HEK293 (cell line): ENCODE results near the gene ZCCHC17.
A peak's percentile ranks its signal among the peaks of the same experiment; 100 is the strongest.

Experiments used
- CTCF ChIA-PET: fragments of 350-600 bp; formaldehyde crosslinking; extraction: SDS; loops from one replicate; lab custom pipeline; 2021; ENCODE audit warnings: antibody characterized with exemption; lab: Yijun Ruan, JAX
- POLR2A ChIA-PET: fragments of 300-600 bp; formaldehyde crosslinking; extraction: SDS; loops from one replicate; lab custom pipeline; 2020; ENCODE audit warnings: antibody characterized with exemption, inconsistent platforms; lab: Yijun Ruan, JAX
- H3K27ac ChIP-seq: fragments of 200-500 bp; sonication (Bioruptor generic); 2 replicates; pipeline ENCODE4 v1.5.1; 2014; ENCODE audit warnings: low read depth, low read length, control low read depth, inconsistent platforms; ENCODE audit errors: extremely low read depth
- H3K36me3 ChIP-seq, 2 experiments: fragments of 200-500 bp in 1 of 2; sonication (Bioruptor generic) in 1 of 2; 1 replicate in 1 of 2; 2 replicates in 1 of 2; pipeline ENCODE4 v1.5.1; 2014 to 2017; ENCODE audit warnings: inconsistent platforms in 2 of 2, low read length in 2 of 2; ENCODE audit not compliant: control insufficient read depth in 2 of 2, insufficient read depth in 1 of 2
- H3K4me1 ChIP-seq: fragments of 200-500 bp; sonication (Bioruptor generic); 2 replicates; pipeline ENCODE4 v1.5.1; 2014; ENCODE audit warnings: mild to moderate bottlenecking, low read length, inconsistent platforms; ENCODE audit not compliant: control insufficient read depth, insufficient read depth
- H3K4me3 ChIP-seq: 2 replicates; pipeline ENCODE4 v1.5.1; 2011; ENCODE audit warnings: low read depth, mild to moderate bottlenecking, control low read depth, low read length, moderate library complexity
- H3K9me3 ChIP-seq: fragments of 200-500 bp; sonication (Bioruptor generic); 2 replicates; pipeline ENCODE4 v1.5.1; 2014; ENCODE audit warnings: low read depth, low read length, inconsistent platforms; ENCODE audit not compliant: control insufficient read depth, insufficient read depth
- EGR2 ChIP-seq: fragments of 450-650 bp; formaldehyde crosslinking; IDR thresholded peaks from 2 replicates; pipeline ENCODE4 v1.5.1; 2016; ENCODE audit warnings: low read depth, missing biosample characterization, missing genetic modification characterization
- IKZF3 ChIP-seq: fragments of 450-650 bp; IDR thresholded peaks from 2 replicates; pipeline ENCODE4 v1.5.0; 2018; ENCODE audit warnings: missing biosample characterization, mild to moderate bottlenecking, missing genetic modification characterization, moderate library complexity
- KLF1 ChIP-seq: fragments of 450-650 bp; formaldehyde crosslinking; IDR thresholded peaks from 2 replicates; pipeline ENCODE4 v1.5.1; 2016; ENCODE audit warnings: missing biosample characterization, missing genetic modification characterization
- KLF7 ChIP-seq: fragments of 450-650 bp; formaldehyde crosslinking; IDR thresholded peaks from 2 replicates; pipeline ENCODE4 v1.5.1; 2016; ENCODE audit warnings: missing biosample characterization, missing genetic modification characterization, borderline replicate concordance
- MZF1 ChIP-seq: fragments of 450-650 bp; formaldehyde crosslinking; IDR thresholded peaks from 2 replicates; pipeline ENCODE4 v1.5.1; 2017; ENCODE audit warnings: missing biosample characterization, missing genetic modification characterization, borderline replicate concordance
- PATZ1 ChIP-seq: fragments of 450-650 bp; formaldehyde crosslinking; IDR thresholded peaks from 2 replicates; pipeline ENCODE4 v1.5.1; 2016; ENCODE audit warnings: missing biosample characterization, missing genetic modification characterization
- PRDM1 ChIP-seq: fragments of 450-650 bp; formaldehyde crosslinking; IDR thresholded peaks from 2 replicates; pipeline ENCODE4; 2016; ENCODE audit warnings: missing biosample characterization, missing genetic modification characterization
- REPIN1 ChIP-seq: fragments of 450-650 bp; formaldehyde crosslinking; IDR thresholded peaks from 2 replicates; pipeline ENCODE4 v1.5.1; 2017; ENCODE audit warnings: missing biosample characterization, missing genetic modification characterization, low read depth
- SP2 ChIP-seq: fragments of 450-650 bp; formaldehyde crosslinking; IDR thresholded peaks from 2 replicates; pipeline ENCODE4 v1.5.1; 2016; ENCODE audit warnings: missing biosample characterization, missing genetic modification characterization
- SP7 ChIP-seq: fragments of 450-650 bp; formaldehyde crosslinking; IDR thresholded peaks from 2 replicates; pipeline ENCODE4 v1.5.1; 2016; ENCODE audit warnings: missing biosample characterization, missing genetic modification characterization
- TRIM28 ChIP-seq: IDR thresholded peaks from 2 replicates; pipeline ENCODE4 v1.6.1; 2011; ENCODE audit warnings: low read length, control low read depth, borderline replicate concordance
- YY2 ChIP-seq: fragments of 450-650 bp; formaldehyde crosslinking; IDR thresholded peaks from 2 replicates; pipeline ENCODE4 v1.5.1; 2016; ENCODE audit warnings: missing biosample characterization, missing genetic modification characterization
- ZFP41 ChIP-seq: fragments of 450-650 bp; formaldehyde crosslinking; IDR thresholded peaks from 2 replicates; pipeline ENCODE4 v1.5.1; 2016; ENCODE audit warnings: missing biosample characterization, missing genetic modification characterization, borderline replicate concordance
- ZIC2 ChIP-seq: fragments of 450-650 bp; formaldehyde crosslinking; IDR thresholded peaks from 2 replicates; pipeline ENCODE4 v1.5.1; 2016; ENCODE audit warnings: missing biosample characterization, missing genetic modification characterization
- ZNF16 ChIP-seq: fragments of 450-650 bp; formaldehyde crosslinking; IDR thresholded peaks from 2 replicates; pipeline ENCODE4 v1.5.1; 2016; ENCODE audit warnings: low read depth, missing biosample characterization, missing genetic modification characterization
- ZNF280D ChIP-seq: fragments of 450-650 bp; formaldehyde crosslinking; IDR thresholded peaks from 2 replicates; pipeline ENCODE4 v1.5.1; 2016; ENCODE audit warnings: missing biosample characterization, missing genetic modification characterization
- ZNF292 ChIP-seq: fragments of 450-650 bp; formaldehyde crosslinking; IDR thresholded peaks from 2 replicates; pipeline ENCODE4 v1.5.1; 2016; ENCODE audit warnings: low read depth, missing biosample characterization, missing genetic modification characterization, borderline replicate concordance
- ZNF350 ChIP-seq: fragments of 450-650 bp; formaldehyde crosslinking; IDR thresholded peaks from 2 replicates; pipeline ENCODE4 v1.5.0; 2017; ENCODE audit warnings: missing biosample characterization, mild to moderate bottlenecking, missing genetic modification characterization
- ZNF391 ChIP-seq: fragments of 450-650 bp; formaldehyde crosslinking; IDR thresholded peaks from 2 replicates; pipeline ENCODE4 v1.5.1; 2016; ENCODE audit warnings: low read depth, missing biosample characterization, missing genetic modification characterization, borderline replicate concordance
- ZNF510 ChIP-seq: fragments of 450-650 bp; formaldehyde crosslinking; IDR thresholded peaks from 2 replicates; pipeline ENCODE4 v1.5.1; 2018; ENCODE audit warnings: mild to moderate bottlenecking, missing genetic modification characterization, missing biosample characterization; ENCODE audit not compliant: insufficient replicate concordance
- ZNF521 ChIP-seq: fragments of 450-650 bp; formaldehyde crosslinking; IDR thresholded peaks from 2 replicates; pipeline ENCODE4 v1.5.1; 2017; ENCODE audit warnings: missing biosample characterization, mild to moderate bottlenecking, missing genetic modification characterization
- ZNF600 ChIP-seq: fragments of 450-650 bp; formaldehyde crosslinking; IDR thresholded peaks from 2 replicates; pipeline ENCODE4 v1.5.1; 2016; ENCODE audit warnings: missing biosample characterization, missing genetic modification characterization
- TF ChIP-seq, protein P1 (sequence below): fragments of 450-650 bp; IDR thresholded peaks from 2 replicates; pipeline ENCODE4 v1.5.1; 2018; ENCODE audit warnings: missing biosample characterization, missing genetic modification characterization
- TF ChIP-seq, protein P2 (sequence below): fragments of 450-650 bp; formaldehyde crosslinking; IDR thresholded peaks from 2 replicates; pipeline ENCODE4 v1.5.1; 2016; ENCODE audit warnings: missing biosample characterization, missing genetic modification characterization

ZCCHC17 gene, protein sequence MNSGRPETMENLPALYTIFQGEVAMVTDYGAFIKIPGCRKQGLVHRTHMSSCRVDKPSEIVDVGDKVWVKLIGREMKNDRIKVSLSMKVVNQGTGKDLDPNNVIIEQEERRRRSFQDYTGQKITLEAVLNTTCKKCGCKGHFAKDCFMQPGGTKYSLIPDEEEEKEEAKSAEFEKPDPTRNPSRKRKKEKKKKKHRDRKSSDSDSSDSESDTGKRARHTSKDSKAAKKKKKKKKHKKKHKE

DNA sequence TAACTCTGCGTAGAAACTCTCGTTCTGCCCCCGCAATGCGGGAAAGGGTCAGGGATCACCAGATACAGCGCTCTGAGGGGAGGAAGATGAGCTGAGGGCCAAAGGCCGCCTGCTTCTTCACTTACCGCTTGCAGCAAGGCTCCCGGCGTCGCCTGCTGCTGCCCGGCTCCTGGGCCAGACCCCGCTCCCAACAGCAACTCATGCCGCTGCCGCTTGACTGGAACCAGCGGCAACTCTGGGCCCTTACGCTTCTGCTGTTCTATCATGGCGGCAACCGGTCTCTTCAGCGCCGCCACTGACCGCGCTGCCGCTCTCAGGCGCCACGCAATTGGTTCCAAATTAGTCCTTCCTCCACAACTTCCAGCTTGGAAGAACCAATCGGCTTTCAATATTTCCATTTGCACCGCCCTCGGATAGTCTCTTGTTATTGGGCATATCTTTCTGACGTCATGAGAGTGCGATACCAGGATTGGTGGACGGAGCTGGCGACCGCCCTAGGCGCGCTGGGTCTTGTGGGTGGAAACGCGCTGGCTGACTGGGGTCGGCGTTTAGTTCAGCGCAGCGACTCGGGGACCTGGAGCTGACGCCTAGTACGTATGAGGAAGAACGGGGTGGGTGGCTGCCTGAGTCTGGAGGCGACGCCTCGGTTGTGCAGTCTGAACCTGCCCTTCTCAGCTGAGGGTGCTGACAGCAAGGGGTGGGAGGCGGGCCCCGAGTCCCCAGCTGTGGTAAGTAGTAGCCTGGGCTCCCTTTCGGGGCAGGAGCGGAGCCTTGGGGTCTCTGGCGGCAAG lies at the start of gene ZCCHC17, which contains the start of gene SNRNP40:
Gene ZCCHC17 (plus strand): TSS at position 547 of the 791 bp plus-strand sequence. CDS start 13,067 bp downstream, outside the sequence.
Gene SNRNP40 (minus strand): TSS at position 303 of the 791 bp plus-strand sequence. CDS start 37 bp downstream, at position 266.
- H3K36me3 ChIP-seq = peaks cover 18 to 42% of the 10 kb centered on the region in 2 experiments
- CTCF ChIA-PET = interaction anchor here (0.5 to 2.5 kb wide), 5 partner anchors 12 to 115 kb away, joined by 3 to 20 read pairs (median 4); no protein-coding TSS in a partner anchor
- peaks cover 8% of the 10 kb centered on the region; the same call in 1 of the 2 replicates for H3K4me1 ChIP-seq
- peak within 1 kb of the TSS; percentile 40; the same call in 1 of the 2 replicates for H3K27ac ChIP-seq
- H3K9me3 ChIP-seq = no peaks in the 10 kb centered on the region
- POLR2A ChIA-PET = interaction anchor here (0.5 to 2.2 kb wide), 38 partner anchors 9 to 348 kb away, joined by 3 to 39 read pairs (median 4); partner anchors contain the start of genes FABP3 and PEF1
- peak within 1 kb of the TSS; percentile 86 for H3K4me3 ChIP-seq
- TF ChIP-seq EGR2 (tag by site-specific recombination) = peak; percentile 79
- TF ChIP-seq, protein P1, sequence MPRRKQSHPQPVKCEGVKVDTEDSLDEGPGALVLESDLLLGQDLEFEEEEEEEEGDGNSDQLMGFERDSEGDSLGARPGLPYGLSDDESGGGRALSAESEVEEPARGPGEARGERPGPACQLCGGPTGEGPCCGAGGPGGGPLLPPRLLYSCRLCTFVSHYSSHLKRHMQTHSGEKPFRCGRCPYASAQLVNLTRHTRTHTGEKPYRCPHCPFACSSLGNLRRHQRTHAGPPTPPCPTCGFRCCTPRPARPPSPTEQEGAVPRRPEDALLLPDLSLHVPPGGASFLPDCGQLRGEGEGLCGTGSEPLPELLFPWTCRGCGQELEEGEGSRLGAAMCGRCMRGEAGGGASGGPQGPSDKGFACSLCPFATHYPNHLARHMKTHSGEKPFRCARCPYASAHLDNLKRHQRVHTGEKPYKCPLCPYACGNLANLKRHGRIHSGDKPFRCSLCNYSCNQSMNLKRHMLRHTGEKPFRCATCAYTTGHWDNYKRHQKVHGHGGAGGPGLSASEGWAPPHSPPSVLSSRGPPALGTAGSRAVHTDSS (tag by site-specific recombination) = peak; percentile 44; the same call in 1 of the 2 replicates
- peak; percentile 32 for TF ChIP-seq KLF1 (tag by site-specific recombination)
- no peak for TF ChIP-seq ZNF510 (tag by site-specific recombination)
- TF ChIP-seq ZNF391 (tag by site-specific recombination) = peak; percentile 77
- no peak for TF ChIP-seq ZNF521 (tag by site-specific recombination)
- 0 out of 2 replicates have a peak, but pooled peaks have one; percentile 68 for TF ChIP-seq REPIN1
- TF ChIP-seq ZNF600 (tag by site-specific recombination) = peak; percentile 64
- TF ChIP-seq ZNF292 (tag by site-specific recombination) = no peak
- TF ChIP-seq SP7 (tag by site-specific recombination) = peak; percentile 60
- TF ChIP-seq, protein P2, sequence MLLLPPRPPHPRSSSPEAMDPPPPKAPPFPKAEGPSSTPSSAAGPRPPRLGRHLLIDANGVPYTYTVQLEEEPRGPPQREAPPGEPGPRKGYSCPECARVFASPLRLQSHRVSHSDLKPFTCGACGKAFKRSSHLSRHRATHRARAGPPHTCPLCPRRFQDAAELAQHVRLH (tag by site-specific recombination) = peak; percentile 49; the same call in 1 of the 2 replicates
- TF ChIP-seq ZNF280D (tag by site-specific recombination) = no peak
- TF ChIP-seq IKZF3 (tag by site-specific recombination) = no peak
- TF ChIP-seq ZNF16 (tag by site-specific recombination) = no peak
- no peak for TF ChIP-seq PRDM1 (tag by site-specific recombination)
- TF ChIP-seq TRIM28 = 0 out of 2 replicates have a peak, but pooled peaks have one; percentile 33
- no peak for TF ChIP-seq MZF1
- TF ChIP-seq PATZ1 = no peak; the same call in 1 of the 2 replicates
- TF ChIP-seq ZIC2 (tag by site-specific recombination) = no peak
- peak; percentile 99 for TF ChIP-seq SP2 (tag by site-specific recombination)
- TF ChIP-seq KLF7 (tag by site-specific recombination) = 0 out of 2 replicates have a peak, but pooled peaks have one; percentile 11
- TF ChIP-seq YY2 = peak; percentile 80
- no peak for TF ChIP-seq ZNF350 (tag by site-specific recombination)
- TF ChIP-seq ZFP41 (tag by site-specific recombination) = no peak
